HG03280 (cell line): ENCODE measurements around the gene TMEM163.
"Not testable (repeated sequence)": the region's sequence is repeated elsewhere in the genome, so short reads cannot be mapped to it uniquely, and the experiment has no call there.

Source experiments
- ATAC-seq: cut with Tn5 transposase; IDR thresholded peaks from one replicate; pipeline ENCODE4 v1.9.1; 2021; ENCODE audit warnings: mild to moderate bottlenecking, moderate library complexity; ENCODE audit not compliant: unreplicated experiment

Gene TMEM163

DNA sequence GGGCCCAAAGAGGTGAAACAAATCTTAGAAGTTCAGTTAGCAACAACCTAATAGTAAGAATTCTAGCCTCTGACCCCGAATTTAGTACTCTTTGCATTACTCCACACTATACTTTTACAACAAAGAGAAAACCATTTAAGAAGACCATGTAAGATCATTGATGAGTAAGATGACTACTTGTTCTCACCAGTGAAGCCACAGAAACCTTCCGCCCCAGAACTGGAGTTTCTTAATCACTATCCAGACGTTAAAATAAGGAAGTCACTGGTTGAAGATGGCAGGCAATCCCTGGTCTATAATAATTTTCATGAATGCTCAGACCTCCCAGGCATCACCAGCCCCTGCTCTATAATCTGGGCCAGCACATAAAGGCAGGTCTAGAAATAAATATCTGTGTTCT, 95.0 kb downstream of the TMEM163 start:
- ATAC-seq: peak; percentile 85

DNA sequence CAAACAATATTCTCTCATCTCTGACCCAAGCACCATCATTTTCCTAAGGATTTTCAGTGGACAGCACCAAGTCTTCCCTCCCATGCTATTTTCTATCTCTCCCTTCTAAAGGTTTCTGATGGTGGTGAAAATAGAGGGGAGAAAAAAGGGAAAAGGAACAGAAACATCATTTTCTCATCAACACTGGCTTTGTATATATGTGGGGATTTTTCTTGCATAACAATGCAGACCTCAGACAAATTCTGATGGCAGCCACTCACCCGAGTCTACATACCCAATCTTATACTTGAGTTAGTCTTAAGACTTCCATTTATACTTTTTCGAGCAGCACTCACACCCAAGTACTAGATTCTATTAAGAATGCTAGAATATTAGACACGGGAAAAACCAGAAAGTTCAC, 95.8 kb downstream of the TMEM163 start:
- ATAC-seq: no peak

DNA sequence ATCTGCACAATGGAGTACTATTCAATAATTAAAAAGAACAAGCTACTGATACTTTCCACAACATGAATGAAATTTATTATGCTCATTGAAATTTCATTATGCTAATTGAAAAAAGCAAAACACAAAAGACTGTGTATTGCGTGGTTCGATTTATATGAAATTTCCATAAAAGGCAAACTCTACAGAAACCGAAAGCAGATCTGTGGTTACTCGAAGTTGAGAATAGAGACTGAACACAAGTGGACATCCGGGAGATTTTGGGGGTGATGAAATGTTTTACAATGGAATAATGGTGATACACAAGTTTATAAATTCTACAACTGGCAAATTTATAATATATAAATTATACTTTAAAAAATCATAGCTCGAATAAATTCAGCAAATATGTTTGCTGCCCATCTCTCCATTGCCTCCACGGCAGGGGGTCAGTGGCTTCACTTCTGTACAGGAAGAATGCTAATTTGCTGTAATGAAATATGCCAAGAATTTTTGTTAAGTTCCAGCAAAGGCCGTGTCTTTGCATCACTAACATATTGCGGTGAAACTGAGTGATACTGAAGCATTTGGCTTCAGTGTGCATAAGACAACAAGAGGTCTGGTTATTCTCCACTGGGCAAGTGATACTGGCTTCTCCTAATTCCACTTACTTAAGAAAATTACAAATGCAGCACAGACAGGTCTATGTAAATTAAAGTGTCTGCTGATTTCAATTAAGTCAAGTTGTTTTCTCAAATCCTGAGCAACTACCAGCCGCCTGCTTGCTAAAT, 96.7 kb downstream of the TMEM163 start:
- ATAC-seq: no peak

DNA sequence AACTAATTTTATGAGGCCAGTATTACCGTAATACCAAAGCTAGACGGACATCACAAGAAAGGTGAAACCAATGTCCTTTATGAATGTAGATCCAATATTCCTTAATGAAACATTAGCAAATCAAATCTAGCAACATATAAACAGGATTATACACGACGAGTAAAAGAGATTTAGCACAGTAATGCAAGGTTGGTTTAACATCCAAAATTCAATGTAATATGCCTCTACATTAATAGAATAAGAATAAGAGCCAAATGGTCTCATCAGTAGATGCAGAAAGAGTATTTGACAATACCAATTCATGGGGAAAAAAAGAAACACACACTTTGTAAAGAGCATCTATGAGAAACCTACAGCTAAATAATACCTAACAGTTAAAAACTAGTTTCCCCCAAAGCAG, 99.5 kb downstream of the TMEM163 start:
- no peak for ATAC-seq

DNA sequence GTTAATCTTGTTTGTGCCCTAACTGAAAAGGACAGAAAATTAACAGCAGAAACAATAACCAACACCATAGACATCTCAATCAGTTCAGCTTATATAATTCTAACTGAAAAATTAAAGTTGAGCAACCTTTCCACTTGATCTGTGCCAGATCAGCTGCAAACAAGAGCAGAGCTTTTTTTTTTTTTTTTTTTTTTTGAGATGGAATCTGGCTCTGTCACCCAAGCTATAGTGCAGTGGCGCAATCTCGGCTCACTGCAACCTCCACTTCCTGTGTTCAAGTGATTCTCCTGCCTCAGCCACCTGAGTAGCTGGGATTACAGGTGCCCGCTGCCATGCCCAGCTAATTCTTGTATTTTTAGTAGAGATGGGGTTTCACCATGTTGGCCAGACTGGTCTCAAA, 103.3 kb downstream of the TMEM163 start:
- not testable (repeated sequence) for ATAC-seq

DNA sequence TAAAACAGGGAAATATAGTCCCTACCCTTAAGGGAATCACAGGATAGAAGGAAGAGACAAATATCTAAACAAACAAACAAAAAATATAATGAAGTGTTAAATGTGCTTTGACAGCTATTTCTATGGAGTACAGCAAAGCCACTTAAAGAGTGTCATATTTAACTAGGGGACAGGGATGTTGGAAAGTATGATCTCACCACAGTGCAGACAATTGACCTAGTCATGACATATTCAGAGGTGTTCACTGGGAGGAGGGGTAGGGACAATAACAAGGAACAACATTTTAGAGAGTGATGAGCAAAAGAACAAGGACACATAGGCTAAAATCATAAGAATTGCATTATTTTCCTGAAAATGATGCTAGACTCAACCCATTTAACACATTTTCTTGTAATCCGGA, 107.5 kb downstream of the TMEM163 start:
- ATAC-seq: no peak

DNA sequence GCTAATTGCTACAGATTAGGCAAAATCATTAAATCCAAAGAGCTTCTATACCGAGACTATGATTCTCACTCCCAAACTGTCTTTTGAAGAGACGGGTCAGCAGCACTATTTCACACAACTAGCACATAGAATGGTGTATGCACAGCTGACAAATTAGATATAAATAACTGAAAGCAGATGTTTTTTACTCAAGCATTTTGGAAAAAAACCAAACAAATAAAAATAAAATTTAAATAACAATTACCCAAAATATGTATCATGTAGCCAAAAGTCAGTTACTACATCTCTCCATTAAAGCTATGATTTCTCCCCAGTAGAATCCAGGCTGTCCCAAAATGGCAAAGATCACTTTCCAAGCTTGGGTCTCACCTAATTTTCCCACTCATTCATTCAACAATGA, 107.9 kb downstream of the TMEM163 start:
- ATAC-seq: no peak

DNA sequence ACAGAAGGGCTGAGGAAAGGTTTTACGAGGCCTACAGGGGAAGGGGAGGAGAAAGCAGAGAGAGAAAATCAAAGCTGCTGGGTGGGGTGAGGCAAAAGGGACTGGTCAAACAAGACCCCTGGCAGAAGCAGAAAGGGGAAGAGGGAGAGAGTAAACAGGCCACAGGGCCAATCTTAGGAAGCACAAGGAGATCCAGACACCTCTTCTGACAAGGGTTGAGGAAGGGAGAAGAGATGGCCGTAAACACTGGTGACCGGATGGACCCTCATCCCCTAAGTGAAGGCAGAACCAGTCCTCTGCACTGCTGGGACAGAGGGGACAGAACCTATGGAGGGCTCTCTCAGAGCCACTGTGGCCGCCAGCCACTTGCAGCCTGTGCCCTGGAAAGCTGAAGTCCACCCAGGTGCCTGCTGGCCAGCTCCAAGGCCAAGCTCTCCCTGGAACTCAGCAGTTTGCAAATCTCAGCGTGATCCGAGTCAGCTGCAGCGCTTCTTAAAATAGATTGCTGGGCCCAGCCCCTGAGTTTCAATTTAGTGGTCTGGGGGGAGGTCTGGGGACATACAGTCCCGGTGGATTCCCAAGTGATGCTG, 108.8 kb downstream of the TMEM163 start:
- no peak for ATAC-seq

DNA sequence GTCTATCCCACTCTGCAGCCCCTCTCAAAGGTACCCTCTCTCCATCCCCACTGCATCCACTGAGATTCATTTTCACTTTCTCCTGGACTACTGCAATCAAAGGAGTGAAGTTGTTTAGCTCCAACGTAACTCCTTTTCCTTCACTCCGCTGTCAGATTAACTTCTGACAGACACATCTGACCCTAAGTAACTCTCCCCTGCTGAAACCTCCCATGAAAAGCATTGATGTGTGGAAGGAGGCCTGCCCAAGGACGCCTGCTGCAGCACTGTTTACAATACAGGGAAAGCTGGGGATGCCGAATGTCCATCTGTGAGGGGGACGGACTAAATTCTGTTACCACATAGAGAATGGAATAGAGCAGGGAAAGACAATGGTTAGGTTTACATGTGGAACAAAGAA, 114.8 kb downstream of the TMEM163 start:
- no peak for ATAC-seq

DNA sequence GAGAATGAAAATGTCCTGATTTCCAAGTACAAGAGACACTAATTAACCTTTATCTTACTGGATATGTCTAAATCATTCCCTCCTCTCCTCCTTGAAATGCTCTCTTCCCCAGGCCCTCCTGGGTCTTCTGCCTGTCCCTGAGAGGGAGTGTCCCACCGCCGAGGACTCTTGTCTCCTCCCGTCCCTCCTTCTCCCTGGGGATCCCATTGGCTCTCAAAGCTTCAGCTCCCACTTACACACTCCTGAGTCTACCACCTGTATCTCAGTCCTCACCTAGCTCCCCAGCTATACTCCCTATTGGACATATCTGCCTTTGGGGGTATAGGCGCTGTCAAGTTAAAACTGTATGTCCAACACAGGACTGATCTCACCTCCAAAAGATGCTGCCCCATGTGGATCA, 116.1 kb downstream of the TMEM163 start:
- ATAC-seq: no peak

DNA sequence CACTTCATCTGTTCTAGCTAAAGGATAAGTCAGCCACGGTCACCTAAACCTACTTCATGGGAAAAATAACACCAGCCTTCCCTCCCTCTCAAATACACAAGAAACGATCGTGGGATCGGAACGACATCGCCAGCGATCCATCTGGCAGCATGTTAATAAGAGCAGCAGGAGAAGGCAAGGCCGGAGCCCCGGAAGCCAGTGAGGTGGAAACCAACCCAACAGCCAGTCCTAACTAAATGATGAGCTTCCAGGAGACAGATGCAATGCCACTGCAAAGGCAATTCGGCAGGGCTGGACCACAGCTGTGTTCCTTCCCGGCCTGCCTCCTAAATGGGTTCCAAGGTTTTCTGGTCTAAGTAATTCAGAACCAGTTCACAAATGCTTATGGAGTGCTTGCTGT, 117.5 kb downstream of the TMEM163 start:
- ATAC-seq: no peak

DNA sequence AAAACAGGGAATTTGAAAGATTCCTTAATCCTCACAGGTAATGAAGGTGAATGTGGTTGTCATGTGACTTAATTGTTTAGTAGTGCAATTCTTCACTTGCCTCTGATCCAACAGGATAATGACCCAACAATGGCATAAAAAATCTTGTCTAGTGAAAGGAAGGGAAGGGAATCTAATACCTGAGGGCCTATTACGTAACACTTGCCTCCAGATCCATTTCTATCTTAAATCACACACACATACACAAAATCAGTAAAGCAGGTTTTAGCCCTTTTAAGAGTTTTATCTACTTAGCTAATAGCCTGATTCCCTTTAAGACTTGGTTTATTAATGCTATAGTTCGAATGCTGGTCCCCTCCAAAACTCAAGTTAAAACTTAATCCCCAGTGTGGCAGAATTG, 118.6 kb downstream of the TMEM163 start:
- ATAC-seq: no peak

DNA sequence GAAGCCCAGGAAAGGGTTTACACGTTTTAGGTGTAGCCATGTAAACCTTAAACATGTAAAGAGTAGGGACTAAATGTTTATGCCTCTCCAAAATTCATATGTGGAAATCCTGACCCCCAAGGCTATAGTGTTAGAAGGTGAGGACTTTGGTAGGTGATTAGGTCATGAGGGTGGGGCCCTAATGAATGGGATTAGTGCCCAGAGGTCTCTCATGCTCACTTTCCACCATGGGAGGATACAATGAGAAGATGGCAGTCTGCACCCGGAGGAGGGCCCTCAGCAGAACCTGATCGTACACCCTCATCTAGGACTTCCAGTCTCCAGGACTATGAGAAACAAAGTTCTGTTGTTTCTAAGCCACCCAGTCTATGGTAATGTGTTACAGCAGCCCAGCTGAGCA, 119.6 kb downstream of the TMEM163 start:
- no peak for ATAC-seq

DNA sequence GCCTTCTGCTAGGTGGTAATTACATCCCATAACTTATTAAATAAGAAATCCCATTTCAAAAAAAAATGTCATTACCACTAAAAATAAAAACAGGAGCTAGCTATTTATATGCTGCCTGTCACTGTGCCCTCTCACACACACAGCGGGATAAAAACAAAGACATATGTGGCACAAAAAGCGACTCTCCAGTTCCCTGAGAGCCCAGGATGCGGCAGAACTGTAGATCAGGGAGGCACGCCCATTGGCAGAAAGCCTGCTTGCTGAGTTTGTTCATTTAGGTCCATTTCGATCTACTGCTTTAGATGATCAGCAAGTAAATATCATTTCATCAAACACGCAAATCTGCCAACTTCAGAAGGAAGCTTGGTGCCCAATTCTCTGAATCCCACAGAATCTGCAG, 124.4 kb downstream of the TMEM163 start:
- ATAC-seq: no peak

DNA sequence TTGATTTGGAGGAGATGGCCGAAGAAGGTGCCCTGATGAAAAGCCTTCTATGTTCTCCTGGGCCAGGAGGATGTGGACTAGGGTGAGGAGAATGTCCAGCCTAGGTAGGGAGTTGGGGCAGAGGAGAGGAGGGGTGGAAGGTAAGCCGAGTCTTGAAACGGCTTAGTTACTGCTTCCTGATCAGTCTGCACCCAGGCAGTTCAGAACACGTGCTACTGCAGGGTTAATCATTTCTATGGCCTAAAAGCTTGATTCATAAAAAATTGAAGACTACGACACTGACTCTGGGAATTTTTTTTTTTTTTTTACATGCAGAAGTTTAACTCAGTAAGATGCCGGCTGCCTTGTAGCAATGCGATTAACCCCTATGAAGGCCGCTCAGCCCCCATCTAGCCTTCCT, 125.3 kb downstream of the TMEM163 start:
- no peak for ATAC-seq

DNA sequence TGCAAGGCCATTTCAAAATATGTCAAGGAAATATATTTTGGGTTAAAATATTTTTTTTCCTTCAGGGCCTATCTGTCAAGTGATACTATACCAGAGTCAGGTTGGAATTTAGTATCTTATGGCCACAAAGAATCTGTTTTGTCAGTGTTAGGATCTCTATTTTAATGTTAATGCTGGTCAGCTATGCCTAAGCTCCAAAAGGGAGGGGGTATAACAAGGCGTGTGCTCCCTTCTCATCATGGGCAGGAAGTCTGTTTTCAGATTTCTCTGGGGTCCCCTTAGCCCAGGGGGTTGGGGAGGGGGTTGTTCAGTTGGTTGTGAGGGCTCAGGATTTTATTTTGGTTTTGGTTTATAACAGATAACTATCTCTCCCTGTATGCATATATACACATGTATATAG, 126.4 kb downstream of the TMEM163 start:
- ATAC-seq: no peak

DNA sequence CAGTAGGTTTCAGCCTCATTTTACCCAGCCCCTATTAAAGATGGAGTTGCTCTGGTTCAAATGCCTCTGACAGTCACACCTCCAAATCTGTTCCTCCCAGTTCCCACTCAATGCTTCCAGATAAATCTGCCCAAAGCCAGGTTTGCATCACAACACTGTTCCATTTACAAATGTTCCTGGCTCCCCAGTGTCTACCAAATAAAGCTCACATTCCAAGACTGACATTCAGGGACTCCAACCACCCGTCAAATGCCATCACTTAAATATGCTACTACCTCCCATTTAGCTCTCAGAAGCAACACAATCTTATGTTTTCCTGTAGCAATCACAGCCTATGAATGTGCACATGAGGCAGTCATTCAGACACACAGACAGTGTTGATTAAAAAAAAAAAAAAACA, 127.3 kb downstream of the TMEM163 start:
- ATAC-seq: no peak

DNA sequence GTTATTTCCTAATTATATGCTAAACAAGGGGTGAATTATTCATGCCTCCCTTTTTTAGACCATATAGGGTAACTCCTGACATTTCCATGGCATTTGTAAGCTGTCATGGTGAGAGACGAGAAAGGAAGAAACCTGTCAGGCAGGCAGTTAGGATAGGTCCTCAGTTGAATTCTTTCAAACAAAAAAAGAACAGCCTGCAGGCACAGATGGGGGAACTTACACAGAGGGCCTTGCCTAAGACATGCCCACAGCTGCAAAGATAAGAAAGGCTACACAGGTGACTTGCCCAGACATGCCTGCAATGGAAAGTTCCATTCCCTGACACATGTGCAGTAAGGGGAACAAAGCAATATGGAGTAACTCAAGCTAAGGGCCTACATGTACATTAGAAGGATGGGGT, 128.1 kb downstream of the TMEM163 start:
- ATAC-seq: no peak

DNA sequence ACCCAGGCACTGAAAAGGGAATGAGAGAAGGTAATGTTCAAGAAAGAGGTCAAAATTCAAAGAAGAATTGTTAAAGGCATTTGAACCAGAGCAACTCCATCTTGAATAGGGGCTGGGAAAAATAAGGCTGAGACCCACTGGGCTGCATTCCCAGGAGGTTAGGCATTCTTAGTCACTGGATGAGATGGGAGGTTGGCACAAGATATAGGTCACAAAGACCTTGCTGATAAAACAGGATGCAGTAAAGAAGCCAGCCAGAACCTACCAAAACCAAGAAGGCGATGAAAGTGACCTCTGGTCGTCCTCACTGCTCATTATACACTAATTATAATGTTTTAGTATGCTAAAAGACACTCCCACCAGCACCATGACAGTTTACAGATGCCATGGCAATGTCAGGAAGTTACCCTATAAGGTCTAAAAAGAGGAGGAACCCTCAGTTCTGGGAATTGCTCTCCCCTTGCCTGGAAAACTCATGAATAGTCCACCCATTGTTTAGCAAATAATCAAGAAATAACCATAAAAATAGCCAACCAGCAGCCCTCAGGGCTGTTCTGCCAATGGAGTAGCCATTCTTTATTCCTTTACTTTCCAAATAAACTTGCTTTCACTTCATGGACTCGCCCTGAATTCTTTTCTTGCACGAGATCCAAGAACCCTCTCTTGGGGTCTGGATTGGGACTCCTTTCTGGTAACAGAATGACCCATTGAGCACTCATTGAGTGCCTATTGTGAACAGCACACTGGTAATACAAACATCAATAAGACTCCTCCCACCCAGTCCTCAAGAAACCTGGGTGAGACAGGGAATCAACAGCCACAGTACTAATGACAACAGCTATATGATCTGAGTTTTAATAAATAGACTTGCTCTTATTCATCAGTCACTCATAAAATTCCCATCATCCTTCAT, 129.4 kb downstream of the TMEM163 start:
- ATAC-seq: not testable (repeated sequence)

DNA sequence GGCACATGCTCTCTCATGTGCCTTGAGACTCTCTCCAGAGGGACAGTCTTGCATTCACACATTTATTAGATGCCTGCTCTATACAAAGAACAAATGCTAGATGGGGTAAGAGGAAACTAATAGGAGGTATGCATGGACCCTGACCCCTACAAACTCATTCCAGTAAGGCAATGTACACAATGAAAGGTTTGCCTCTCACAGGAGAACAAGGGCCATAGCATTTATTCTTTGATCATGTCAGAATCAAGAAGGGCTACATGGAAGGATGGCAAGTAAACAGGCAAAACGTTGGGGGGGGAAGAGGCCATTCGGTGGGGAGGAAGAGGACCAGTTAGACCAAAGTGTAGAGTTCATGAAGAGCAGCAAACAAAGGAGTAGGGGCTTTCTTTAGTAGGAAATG, 130.2 kb downstream of the TMEM163 start:
- no peak for ATAC-seq

DNA sequence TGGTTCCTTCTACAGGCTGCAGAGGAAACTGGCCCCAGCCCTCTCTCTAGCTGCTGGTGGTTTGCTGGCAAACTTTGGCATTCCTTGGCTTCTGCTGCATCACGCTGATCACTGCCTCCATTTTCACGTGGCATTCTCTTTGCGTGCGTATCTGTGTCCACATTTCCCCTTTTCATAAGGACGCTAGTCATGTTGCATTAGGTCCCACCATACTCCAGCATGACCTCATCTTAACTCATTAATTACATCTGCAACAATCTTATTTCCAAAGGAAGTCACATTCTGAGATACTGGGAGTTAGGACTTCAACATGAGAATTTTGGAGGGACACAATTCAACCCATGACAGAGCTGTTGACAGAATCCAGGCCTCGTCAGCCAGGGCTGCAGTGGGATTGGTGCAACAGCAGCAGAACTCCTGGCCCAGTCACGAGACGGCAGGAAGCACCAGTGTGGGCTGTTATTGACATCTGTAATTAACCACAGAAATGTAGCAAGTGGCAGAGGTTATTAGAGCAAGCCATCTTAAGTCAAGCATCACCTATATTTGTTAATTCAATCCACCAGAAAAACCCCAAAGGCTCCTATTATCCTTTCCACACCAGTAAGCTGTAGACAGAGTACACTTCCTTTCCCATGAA, 132.4 kb downstream of the TMEM163 start:
- ATAC-seq: no peak
